SHP77 treated with DMSO at 0.1 percent for 48 hours (cell line): ENCODE data around the gene TM7SF2.
A peak's percentile ranks its signal among the peaks of the same experiment; 100 is the strongest.

ENCODE experiments used
- DNase-seq: peaks from one replicate; lab custom pipeline; 2025; lab: John Stamatoyannopoulos, UW

The TM7SF2 gene

DNA sequence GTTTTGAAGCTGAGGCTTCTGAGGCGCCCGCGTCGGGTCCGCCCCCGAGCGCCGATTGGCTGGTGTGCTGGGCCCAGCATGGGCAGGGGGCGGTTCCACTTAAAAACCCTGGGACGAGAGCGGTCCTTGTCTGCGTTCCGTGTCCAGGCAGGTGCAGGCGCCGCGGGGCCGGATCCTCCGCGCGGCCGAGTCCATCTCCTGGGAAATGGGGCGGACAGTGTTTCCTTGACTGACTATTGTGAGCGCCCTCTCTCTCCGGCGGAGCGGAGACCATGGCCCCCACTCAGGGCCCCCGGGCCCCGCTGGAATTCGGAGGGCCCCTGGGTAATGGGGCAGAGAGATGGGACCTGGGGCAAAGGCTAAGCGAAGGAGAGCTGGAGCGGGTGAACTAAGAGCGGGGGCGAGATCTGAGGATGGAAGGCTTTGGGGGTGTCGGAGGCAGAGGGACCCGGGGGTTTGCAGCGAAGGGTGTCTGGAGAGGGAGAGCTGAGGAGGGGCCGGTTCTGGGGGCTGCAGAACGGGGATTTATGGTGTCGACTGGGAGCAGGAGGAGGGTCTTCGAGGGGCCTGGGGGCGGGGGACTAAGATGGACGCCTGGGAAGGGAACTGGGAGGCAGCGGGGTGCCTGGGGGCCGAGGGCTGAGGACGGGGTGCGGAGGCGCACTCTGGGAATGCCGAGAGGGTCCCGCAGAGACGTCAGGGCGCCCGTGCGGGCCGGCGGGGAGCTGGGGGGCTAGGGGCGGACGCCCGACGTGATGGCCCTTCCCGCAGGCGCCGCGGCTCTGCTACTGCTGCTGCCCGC lies at the start of gene TM7SF2:
Gene TM7SF2 (plus strand): TSS at position 129 of the 802 bp plus-strand sequence. CDS start 144 bp downstream, at position 273.
- DNase-seq: peak; percentile 89

DNA sequence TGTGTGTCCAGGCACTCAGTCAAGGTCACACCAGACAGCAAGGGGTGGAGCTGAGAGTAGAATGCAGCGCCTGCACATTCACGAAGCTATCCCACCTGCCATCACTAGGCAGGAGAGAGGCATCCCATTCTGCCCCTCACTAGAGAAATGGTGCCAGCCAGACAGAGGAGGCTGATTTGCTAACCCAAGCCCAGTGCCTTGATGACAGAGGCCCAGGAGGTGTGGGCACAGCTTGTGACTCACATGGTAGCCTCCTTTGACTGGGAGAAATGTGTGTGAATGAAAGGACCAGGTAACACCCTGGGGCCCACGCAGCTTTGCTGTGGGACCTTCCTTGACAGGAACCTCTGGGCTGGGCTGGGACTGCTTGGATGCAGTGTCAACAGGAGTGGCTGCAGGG lies 48.1 kb upstream of the TM7SF2 start:
- DNase-seq: no peak

DNA sequence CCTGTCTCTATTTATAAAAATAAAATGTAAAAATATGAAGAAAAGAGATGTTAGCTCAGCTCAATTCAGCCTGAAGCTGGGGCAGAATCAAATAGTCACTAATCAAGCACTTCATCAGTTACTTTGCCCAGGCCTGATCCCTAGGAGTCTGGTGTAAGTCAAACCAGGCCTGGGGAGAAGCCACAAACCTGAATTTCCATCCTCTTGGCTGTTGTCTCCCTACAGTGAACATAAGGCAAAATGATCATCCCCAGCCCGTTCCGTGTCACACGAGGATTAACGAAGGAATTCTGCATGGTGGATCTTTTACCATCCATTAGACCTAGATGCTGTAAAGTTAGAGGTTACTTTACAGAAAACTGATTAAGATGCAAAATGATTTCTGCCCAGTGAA lies 46.8 kb upstream of the TM7SF2 start:
- DNase-seq: no peak

DNA sequence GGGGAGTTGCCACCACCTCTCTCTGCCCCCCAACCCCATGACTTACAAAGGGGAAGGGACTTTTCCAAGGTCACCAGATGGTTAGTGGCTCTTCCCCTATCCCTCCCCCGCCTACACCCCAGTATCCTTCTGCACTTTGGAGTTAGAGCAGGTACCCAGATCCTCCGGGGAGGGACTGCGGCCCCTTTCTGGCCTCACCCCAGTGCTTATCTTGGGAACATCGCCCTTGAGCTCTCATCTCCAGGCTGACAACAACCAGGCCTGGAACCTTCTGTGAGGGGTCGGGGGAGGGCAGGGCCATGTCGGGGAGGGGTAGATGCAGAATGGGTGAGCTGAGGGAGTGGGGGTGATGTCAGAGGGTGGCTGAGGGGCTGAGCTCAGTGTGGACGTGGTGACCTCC lies 45.8 kb upstream of the TM7SF2 start:
- DNase-seq: no peak

DNA sequence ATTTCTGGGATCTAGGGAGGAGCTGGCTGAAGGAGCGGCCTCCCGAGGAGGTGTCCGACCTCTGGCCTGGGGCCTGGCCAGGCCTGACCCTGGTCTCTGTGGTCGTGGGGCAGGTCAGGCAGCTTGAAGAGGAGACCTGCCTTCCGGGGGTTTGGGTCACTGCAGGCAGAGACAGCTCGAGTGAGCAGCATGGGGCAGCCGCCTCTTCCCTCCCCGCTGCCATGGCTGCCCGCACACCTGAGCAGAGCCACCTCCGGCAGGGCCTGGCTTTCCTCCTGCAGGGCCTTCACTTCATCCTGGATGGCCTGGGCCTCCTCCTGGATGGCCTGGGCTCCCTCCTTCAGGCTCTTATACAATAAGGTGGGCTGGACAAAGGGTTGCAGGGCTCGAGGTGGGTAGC lies 45.4 kb upstream of the TM7SF2 start:
- no peak for DNase-seq

DNA sequence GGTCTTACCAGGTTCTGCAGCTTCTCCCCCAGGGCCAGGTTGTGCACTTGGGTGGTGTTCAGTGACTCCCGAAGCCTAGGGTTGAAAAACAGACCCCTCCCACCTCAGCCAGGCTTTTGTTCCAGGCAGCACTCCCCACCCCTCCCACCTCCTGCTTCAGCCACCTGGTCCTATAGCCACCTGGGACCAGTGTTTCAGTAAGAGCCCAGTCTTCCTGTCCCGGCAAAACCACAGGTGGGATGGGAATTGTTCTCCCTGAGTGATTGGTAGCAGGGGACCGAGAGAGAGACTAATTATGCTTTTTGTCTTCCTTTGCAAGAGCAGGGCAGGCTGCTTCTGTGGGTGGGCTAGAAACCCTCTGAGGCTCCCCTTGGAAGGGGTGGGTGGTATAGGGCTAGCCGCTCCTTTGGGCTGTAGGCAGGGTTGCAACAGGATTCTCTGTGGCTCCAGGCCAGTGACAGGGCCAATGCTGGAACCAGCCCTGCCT lies 44.8 kb upstream of the TM7SF2 start:
- no peak for DNase-seq

DNA sequence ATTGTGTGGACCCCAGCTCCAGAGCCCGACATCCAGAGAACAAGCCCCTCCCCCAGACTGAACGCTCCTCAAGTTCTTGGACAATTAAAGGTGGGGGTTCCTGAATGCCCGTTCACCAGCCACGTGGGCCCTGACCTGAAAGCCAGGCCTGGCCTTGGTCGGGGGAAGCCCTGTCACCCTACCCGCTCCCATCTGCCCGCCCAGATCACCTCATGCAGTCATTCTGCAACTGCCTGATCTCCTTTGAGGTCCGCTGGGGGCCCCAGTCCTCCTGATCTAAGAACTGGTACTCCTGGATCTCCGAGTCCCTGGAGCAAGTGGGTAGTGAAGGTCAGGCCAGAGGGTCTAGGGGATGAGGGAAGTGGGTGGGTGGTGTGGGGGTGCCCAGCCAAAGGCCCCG lies 44.2 kb upstream of the TM7SF2 start:
- no peak for DNase-seq

DNA sequence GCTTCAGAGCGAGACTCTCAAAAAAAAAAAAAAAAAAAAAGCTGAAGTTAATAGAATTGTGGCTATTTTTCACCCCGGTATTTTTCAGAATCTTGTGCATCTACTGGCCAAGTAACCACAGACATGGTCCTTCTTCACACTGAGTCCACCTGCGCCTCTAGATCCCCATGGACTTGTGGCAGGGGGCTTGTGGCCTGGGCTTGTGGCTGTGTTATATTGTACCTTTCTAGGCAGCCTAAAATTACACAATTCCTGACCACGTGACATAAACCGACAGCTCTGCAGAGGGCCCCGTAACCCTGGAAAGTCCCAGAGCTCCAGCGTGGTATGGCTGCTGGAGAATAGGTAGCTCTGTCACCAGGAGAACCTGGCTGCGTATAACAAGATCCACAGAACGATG lies 42.5 kb upstream of the TM7SF2 start:
- no peak for DNase-seq

DNA sequence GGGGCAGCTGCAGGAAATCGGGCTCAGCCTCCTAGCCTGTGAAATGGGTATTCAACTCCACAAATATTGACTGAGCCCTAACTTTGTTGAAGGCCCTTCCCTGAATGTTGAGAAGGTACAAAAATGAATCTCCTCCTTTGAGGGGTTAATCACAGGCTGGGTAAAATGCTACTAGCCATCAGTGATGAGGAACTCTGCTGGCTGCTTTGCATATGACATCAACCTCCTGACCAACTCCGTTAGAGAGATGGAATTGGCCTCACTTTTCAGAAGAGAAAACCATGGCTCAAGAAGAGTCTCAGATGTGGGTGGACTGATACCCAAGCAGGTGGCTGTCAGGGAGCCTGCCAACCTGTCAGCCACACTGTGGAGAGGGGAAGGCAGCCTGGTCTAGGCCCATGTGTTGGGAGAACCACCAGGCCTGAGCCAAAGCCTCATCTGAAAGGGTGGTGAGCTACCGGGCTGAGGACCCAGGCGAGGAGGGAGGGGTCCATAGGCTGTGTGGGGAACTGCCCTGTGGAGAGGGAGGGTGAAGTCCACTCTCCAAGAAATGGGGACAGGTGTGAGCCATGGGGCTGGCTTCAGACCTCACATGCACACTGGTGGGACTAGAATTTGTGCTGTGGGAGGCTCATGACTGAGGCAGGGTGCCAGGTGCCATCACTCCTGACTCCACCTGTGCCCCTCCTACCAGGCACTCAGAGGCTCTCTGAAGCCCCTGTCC lies 39.6 kb upstream of the TM7SF2 start:
- DNase-seq: no peak

DNA sequence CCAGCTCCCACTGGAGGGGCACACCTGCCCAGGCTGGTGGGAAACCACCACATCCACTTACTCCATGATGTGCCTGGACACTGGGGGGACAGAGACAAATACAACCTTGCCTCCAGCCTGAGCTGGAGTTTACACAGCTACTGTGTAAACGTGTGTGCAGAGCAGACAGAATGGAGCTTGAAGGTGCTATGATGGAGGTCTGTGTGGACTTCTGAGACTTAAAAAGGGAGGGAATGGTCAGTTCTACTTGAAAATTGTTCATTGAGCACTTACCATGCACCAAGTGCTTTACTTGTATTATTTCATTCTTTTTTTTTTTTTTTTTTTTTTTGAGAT lies 39.1 kb upstream of the TM7SF2 start:
- no peak for DNase-seq

DNA sequence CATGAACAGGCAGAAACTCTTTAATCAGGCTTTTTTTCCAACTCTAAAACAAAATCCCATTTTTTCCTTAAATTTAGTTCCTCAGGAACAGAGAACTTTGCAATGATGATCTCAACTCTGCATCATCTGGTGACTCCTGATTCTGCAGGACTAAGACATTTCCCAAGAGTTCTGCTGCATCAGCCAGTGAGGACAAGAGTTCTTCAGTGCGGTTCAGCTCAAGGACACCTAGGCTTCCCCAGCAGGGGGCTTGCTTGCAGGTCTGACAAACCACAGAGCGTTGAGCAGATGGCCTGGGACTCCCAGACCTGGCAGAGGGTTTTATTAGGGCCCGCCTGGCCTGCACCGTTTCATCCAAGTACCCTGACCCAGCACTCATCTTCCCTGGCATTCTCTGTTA lies 34.2 kb upstream of the TM7SF2 start:
- no peak for DNase-seq

DNA sequence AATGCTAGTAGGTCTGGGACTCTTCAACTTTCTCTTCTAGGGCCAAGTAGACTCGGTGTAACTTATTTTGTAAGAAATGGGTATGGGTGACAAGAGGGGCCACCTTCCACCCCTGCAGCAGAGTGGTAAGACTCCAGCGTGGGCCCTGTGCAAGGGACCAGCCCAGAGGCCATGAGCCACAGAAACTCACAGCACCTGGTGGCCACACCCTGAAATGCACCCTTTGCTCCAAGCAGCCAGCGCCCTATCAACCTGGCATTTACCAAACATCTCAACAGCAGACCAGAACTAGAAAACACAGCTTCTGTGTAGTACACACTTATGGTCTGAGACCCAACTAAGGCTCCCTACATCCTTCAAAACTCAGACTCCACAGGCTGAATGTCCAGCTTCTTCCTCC lies 33.5 kb upstream of the TM7SF2 start:
- no peak for DNase-seq

DNA sequence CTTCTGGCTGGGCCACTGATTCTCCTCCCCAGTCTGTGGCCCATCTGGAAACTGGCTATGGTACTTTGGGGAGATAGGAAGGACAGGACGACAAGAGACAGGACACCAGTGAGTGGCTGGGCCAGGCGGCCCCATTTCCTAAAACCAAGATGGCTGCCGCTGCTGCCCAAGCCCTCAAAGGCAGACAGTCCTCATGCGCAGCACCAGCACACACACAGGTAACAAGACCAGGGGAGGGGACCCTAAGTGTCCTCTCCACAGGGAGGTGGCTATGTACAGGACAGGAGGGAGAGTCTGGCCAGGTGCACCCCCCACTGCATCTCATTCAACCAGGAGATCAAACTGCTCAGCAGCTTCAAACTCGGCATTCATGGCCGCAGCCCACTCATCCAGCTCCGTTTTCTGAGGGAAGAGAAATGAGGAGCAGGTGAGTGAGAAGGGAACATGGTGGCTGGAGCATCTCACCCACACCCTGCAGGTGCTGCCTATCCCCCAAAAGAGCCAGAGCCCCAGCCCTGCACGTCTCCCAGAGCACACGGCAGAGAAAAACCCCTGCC lies 32.8 kb upstream of the TM7SF2 start:
- DNase-seq: no peak

DNA sequence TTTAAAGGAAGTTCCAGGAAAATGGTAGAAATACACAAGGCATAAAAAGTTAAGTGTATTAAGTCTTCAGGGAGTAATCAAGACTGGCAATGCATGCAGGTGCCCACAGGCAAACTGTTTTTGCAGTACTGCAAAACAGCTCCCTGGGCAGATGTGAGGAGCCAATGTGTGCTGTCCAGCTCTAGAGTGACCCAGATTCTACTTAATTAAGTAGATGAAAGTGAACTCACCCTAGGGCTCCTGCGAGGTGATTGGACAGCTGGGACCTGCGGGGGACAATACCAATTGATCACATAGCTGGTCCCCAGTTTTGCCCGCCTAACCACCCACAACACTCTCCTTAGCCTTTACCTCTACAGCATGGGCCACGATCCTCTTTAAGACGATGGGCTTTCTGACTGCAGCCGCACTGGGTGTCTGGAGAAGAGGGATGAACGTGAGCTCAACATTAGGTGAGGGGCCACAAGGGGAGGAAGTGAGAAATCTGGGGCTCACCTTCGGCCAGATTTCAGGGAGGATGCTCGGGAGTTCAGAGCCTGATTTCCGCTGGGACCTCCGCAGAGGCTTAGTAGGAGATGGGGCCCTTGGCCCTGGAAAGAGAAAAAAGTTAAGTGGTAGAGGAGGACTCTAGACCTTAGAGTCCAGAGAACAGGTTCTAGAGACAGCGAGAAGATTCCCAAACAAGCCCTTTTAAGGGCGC lies 28.4 kb upstream of the TM7SF2 start:
- no peak for DNase-seq

DNA sequence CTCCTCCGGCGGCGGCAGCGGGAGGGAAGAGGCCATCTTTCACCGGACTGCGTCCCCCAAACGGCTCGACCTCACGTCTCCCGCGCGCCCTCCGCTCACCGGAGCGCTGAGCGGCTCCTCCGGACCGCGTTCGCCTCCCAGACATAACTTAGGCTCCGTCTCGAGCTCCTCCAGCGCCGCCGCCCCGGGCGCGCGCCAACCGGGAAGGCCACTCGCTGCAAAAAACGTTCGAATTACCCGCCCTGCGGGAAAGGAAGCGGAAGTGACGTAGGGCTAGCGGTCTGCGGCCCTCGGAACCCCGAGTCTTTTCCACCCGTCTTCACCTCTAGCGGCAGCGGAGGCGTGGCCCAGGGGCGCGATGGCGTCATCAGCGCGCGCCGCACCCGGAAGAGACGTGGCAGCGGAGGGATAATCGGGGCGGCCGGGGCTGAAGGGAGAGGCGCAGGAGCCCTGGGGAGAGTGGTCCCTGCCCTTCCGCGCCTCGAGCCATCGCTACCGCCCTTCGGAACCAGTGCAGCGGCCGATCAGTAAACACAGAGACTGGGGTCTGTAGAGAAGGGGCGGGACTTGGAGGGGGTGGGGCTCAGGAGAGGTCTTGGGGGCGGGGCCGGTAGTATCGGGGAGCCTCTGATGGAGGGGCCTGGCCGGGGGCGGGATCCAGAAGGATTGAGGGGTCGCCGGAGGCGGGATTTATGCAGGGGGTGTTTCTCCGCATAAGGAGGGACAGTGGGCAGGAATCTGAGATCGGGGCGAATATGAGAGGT lies 27.7 kb upstream of the TM7SF2 start, which contains the start of the genes CDCA5 and ZFPL1:
Gene CDCA5 (minus strand): TSS at position 207 of the 764 bp plus-strand sequence. CDS start 62 bp downstream, at position 145.
Gene ZFPL1 (plus strand): TSS at position 389 of the 764 bp plus-strand sequence. CDS start 477 bp downstream, outside the sequence.
- peak; percentile 66 for DNase-seq

DNA sequence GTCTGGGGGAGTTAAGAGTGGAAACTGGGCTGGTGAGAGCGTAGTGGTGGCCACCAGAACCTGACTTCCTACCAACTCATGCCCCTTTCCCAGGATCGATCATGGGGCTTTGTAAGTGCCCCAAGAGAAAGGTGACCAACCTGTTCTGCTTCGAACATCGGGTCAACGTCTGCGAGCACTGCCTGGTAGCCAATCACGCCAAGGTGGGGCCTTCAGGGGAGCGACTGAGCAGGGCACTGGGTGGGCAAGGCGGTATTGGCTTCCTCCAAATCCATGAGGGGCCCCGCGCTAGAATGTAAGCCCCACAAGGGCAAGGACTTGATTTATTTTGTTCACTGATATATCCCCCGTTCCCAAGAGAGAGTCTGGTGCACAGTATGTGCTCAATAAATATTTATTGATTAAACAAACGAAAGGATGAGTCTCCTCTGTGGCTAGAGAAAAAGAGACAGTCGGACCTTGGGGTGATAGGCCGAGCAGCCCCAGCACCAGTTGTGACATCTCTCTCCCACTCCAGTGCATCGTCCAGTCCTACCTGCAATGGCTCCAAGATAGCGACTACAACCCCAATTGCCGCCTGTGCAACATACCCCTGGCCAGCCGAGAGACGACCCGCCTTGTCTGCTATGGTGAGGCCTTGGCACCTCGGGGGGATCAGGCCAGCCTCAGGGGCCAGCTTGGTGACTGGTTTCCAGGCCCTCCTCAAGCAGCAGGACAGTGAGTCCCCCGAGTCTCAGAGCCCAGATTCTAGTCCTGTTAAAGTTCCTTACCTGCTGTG lies 26.9 kb upstream of the TM7SF2 start:
- DNase-seq: no peak

DNA sequence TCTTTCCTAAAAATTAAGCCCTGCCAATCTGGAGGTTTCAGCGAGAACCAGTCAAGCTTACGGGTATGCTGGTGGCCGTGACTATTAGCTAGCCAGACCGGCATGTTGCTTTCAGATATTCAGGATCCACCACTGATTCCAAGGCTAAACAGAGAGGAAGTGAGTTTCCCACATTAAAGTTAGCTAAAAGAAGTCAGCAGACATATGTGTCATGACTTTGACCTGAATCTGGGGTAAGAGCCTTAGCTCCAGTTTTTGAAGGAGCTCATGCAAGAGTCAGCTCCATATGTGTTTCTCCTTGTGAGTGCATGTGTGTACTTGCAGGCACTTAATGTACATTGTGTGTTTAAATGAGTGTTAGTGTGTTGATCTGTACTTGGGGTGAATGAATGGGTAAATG lies 26.2 kb upstream of the TM7SF2 start:
- DNase-seq: no peak

DNA sequence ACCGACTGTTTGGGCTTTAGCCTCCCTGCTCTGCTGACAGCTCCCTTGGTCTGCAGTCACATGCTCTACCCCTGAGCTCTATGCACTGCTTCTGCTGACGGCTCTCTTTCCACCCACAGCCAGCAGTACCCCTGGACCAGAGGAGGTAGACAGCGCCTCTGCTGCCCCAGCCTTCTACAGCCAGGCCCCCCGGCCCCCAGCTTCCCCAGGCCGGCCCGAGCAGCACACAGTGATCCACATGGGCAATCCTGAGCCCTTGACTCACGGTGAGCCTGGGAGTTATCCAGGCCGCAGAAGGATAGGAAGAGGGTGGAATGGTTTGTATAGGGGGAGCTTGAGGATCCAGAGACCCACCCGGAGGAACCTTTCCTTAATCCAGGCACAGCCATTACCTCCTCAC lies 24.9 kb upstream of the TM7SF2 start:
- no peak for DNase-seq

DNA sequence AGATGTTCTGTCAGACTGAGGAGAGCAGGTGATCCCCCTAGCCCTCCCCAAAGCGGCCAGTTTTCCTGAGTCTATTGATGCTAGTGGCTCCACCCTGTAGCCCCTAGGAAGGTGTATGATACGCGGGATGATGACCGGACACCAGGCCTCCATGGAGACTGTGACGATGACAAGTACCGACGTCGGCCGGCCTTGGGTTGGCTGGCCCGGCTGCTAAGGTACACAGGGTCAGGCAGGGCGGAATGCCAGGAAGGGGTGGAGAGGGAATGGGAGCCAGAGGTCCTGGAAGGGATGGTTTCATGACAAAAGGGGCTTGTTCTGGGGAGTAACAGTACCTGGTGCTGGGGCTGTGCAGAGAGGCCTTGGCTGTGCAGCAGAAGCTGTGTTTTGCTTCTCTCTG lies 24.5 kb upstream of the TM7SF2 start:
- no peak for DNase-seq

DNA sequence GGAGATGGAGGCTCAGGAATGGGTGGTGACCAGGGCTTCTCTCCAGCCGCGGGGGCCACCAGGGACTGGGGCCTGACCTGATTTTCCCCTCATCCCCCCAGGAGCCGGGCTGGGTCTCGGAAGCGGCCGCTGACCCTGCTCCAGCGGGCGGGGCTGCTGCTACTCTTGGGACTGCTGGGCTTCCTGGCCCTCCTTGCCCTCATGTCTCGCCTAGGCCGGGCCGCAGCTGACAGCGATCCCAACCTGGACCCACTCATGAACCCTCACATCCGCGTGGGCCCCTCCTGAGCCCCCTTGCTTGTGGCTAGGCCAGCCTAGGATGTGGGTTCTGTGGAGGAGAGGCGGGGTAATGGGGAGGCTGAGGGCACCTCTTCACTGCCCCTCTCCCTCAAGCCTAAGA lies 23.8 kb upstream of the TM7SF2 start:
- no peak for DNase-seq

DNA sequence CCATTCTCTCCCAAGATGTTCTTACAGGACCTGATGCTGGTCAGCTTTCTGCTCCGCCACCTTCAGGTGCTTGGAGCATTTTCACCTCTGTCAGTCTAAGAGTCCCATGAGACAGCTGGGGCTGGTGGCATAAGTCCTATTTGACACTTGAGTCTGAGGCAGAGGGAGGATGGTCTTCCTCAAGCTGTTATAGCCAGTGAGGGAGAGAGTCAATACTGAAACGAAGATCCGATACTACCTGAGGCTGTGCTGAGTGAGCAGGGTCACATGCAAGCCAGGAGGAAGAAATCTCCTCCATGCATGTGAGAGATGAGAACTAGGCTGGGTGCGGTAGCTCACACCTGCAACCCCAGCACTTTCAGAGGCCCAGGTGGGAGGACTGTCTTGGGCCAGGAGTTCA lies 22.1 kb upstream of the TM7SF2 start:
- no peak for DNase-seq
